Measurements from ENCODE around the gene KYNU. TPM values are rescaled to one million over a fixed set of nuclear protein-coding genes. Genes with fewer than 3 reads are reported as not detected.

Gene KYNU
- total RNA-seq, 3 donors from 2014 or later = 1.7 to 3.3 (median 2.7) TPM

DNA sequence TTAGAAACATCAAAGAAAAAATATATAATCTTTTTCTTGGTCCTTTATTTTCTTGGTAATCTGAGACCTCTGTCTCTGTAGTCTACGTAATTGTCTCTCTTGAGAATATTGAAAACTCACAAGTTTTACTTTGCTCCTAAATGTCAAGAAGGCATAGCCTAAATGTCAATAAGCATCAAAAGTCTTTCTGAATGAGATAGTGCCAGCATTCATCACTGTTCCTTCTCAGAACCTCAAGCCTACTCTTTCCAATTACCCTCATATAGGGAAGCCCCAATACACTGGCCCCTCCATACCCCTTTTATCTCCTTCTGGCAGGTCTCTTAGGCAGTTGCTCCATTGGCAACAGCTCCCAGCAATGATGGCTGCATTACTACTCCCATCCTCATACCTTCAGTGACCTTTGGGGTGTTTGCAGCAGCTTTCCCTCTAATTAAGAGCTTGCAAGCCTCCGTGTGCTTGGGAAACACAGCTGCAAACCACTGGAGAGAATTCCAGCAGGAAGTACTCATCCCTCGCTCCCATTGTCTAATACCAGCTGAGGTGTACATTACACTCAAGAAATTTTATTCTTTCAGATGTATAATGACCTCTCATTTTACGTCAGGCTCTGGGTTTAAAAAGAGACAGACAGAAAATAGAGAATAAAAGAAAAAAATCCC, 95.8 kb downstream of the KYNU start:
- intact Hi-C loops (cut with DNase I, micrococcal nuclease) = no loop called here
- no peaks in the 10 kb centered on the region for H3K36me3 ChIP-seq (ENCODE audit: low read depth)
- H3K4me3 ChIP-seq = no peak overlapping the region
- ATAC-seq = no peak
- H3K9me3 ChIP-seq = no peaks in the 10 kb centered on the region
- TF ChIP-seq, protein P1, sequence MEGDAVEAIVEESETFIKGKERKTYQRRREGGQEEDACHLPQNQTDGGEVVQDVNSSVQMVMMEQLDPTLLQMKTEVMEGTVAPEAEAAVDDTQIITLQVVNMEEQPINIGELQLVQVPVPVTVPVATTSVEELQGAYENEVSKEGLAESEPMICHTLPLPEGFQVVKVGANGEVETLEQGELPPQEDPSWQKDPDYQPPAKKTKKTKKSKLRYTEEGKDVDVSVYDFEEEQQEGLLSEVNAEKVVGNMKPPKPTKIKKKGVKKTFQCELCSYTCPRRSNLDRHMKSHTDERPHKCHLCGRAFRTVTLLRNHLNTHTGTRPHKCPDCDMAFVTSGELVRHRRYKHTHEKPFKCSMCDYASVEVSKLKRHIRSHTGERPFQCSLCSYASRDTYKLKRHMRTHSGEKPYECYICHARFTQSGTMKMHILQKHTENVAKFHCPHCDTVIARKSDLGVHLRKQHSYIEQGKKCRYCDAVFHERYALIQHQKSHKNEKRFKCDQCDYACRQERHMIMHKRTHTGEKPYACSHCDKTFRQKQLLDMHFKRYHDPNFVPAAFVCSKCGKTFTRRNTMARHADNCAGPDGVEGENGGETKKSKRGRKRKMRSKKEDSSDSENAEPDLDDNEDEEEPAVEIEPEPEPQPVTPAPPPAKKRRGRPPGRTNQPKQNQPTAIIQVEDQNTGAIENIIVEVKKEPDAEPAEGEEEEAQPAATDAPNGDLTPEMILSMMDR (IDR thresholded peaks at IDR 0.05) = no peak
- DNase-seq = no peak
- no peaks in the 10 kb centered on the region for H3K4me1 ChIP-seq (ENCODE audit: low read depth)

DNA sequence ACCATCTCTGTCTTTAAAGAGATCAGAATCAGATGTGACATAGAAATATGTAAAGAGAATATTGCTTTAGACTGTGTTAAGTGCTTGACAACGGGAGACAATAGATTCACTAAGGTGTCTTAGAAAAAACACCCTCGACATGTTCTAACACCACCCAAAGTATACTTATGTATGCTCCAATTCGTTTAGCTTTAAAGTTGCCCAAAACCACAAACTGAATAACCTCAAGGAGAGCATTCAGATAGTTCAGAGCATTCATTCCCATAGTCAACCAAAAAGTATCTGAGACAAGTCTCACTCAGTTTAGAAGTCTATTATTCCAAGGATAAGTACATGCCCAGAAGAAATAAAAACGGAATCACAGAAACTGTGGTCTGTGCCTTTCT, 96.4 kb downstream of the KYNU start:
- DNase-seq (no peak), ATAC-seq (no peak)
- intact Hi-C loops (cut with DNase I, micrococcal nuclease) = no loop called here
- Histone ChIP-seq H3K36me3 (ENCODE audit: low read depth) (no peaks in the 10 kb centered on the region), H3K9me3 (no peaks in the 10 kb centered on the region), H3K4me3 (no peak overlapping the region), H3K4me1 (ENCODE audit: low read depth) (no peaks in the 10 kb centered on the region)
- TF ChIP-seq, protein P1 (IDR thresholded peaks at IDR 0.05) = no peak

DNA sequence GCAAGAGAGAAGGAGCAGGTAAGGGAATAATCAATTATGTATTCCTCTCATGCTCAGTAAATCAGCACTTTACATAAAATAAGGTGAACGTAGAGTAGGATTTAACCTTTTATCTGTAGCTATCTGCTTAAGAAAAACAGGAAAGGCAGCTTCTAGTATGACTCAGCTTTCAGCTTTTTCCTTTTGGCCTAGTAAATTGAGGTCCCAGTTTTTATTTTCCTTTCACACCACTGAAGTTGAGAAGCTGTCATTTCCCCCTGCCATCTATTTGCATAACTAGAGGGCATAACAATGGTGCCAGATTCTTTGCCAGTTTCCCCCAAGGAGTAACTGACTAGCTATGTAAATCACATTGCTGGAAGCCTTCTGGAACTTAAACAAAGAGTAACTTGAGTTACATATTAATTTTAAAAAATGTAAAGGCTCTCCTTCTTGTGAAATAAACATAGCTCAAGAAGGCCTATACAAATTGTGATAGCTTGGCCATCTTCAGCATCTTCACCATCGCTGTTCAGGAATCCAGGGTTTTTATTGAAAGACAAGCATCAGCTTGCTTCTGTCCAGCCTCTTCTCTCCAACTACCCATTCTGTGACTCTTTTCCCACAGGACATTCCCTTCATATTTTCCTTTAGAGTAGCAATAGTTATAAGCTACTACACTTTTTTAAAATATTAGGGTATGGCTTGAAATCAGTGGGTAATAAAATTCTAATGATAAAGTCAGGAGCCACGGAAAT, 97.0 kb downstream of the KYNU start:
- no peak for DNase-seq
- no peak overlapping the region for H3K4me3 ChIP-seq
- intact Hi-C loops (cut with DNase I, micrococcal nuclease) = no loop called here
- peak; percentile 66 for ATAC-seq
- H3K36me3 ChIP-seq (ENCODE audit: low read depth) = no peaks in the 10 kb centered on the region
- H3K4me1 ChIP-seq (ENCODE audit: low read depth) = no peaks in the 10 kb centered on the region
- H3K9me3 ChIP-seq = no peaks in the 10 kb centered on the region
- TF ChIP-seq, protein P1 (IDR thresholded peaks at IDR 0.05) = no peak

DNA sequence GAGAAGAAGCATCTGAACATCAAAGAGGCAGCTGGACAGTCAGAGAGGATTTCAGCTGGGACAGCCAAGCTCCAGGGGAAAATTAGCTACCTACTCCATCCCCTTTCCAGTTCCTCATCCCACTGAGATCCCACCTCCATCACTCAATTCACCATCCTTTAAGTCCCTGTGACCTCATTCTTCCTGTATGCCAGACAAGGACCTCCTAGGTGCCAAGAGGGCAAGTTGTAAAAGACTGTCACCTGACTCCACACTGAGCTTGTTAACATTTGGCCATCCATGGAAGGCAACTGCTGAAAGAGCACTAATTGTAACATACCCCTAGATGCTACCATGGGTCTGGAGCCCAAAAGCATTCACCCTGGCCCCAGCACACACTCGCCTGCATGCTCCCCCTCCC, 97.8 kb downstream of the KYNU start:
- no peak overlapping the region for H3K4me3 ChIP-seq
- TF ChIP-seq, protein P1 (IDR thresholded peaks at IDR 0.05) = no peak
- no peaks in the 10 kb centered on the region for H3K4me1 ChIP-seq (ENCODE audit: low read depth)
- no peaks in the 10 kb centered on the region for H3K36me3 ChIP-seq (ENCODE audit: low read depth)
- DNase-seq (no peak), ATAC-seq (no peak)
- H3K9me3 ChIP-seq = no peaks in the 10 kb centered on the region
- intact Hi-C loops (cut with DNase I, micrococcal nuclease) = no loop called here

DNA sequence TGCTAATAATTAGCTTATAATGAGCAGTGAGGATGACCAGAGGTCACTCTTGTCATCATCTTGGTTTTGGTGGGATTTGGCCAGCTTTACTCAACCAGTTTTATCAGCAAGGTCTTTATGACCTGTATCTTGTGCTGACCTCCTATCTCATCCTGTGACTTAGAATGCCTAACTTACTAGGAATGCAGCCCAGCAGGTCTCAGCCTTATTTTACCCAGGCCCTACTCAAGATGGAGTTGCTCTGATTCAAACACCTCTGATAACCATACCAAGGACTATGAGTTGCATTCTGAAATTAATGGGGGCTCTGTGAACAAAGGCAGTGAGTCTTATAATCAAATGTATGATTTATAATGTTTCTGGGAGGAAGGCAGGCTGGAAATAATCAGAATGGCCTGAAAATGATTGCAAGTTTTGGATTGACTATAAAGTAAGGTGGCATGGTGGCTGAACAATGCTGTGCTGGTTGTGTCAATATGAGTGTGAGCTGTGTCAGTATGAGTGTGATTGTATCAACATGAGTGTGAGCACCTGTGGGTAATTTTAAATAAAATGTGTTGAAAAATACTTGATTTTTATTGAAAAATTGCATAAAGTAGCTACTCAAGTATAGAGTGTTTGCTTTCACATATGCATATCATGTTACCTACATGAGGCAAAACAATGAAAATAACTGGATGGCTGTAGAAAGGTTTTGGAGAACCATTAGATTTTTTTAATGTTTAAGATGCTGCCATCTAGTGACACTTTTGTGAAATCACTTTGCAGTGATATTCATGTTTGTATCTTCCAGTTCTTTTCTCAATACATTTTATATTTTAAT, 103.0 kb downstream of the KYNU start:
- ATAC-seq (no peak), DNase-seq (no peak)
- no peaks in the 10 kb centered on the region for H3K36me3 ChIP-seq (ENCODE audit: low read depth)
- H3K9me3 ChIP-seq = no peaks in the 10 kb centered on the region
- H3K4me1 ChIP-seq (ENCODE audit: low read depth) = no peaks in the 10 kb centered on the region
- TF ChIP-seq, protein P1 (IDR thresholded peaks at IDR 0.05) = no peak
- H3K4me3 ChIP-seq = no peak overlapping the region
- intact Hi-C loops (cut with DNase I, micrococcal nuclease) = no loop called here
